Measurements from ENCODE around the gene RRP8.

GRCh38 chr11:6635082-6635932 lies 31.9 kb upstream of the RRP8 start:
- TF ChIP-seq CTCF (conservative IDR thresholded peaks at IDR 0.05; ENCODE audit: low read depth, low read length) (no peak), EZH2 (IDR thresholded peaks at IDR 0.05; ENCODE audit: low read length, unreplicated experiment) (no peak), EZH2phosphoT487 (IDR thresholded peaks at IDR 0.05; ENCODE audit: borderline replicate concordance, low read length) (no peak)
